Activated CD4-positive, alpha-beta T cell treated with anti-CD3 and anti-CD28 coated beads for 24 hours (primary cell): ENCODE measurements around the gene LMO2.

Source experiments
- DNase-seq, 2 donors: peaks; one replicate each; pipeline ENCODE4 v3.0.0-alpha.2; 2020; ENCODE audit warnings: low read depth in 2 of 2

The LMO2 gene

GRCh38 chr11:33913991-33914390, 22.1 kb upstream of the LMO2 start:
- no peak for DNase-seq

- DNase-seq: no peak
Observed at GRCh38 chr11:33912405-33913361, 20.8 kb upstream of the LMO2 start.

- no peak for DNase-seq
Observed at GRCh38 chr11:33910958-33911339, 19.1 kb upstream of the LMO2 start.

- DNase-seq: no peak
Observed at GRCh38 chr11:33910296-33910957, 18.6 kb upstream of the LMO2 start.

GRCh38 chr11:33909552-33909951, 17.7 kb upstream of the LMO2 start:
- DNase-seq: no peak

GRCh38 chr11:33909150-33909549, 17.3 kb upstream of the LMO2 start:
- no peak for DNase-seq

- DNase-seq: no peak
Observed at GRCh38 chr11:33907421-33907820, 15.5 kb upstream of the LMO2 start.

- no peak for DNase-seq
Observed at GRCh38 chr11:33906484-33907186, 14.8 kb upstream of the LMO2 start.

- no peak for DNase-seq
Observed at GRCh38 chr11:33904102-33904501, 12.2 kb upstream of the LMO2 start.

- DNase-seq: no peak
Observed at GRCh38 chr11:33900159-33900840, 8.4 kb upstream of the LMO2 start.

GRCh38 chr11:33899400-33900037, 7.6 kb upstream of the LMO2 start:
- no peak for DNase-seq

GRCh38 chr11:33898957-33899356, 7.1 kb upstream of the LMO2 start:
- DNase-seq: no peak

- no peak for DNase-seq
Observed at GRCh38 chr11:33897761-33898375, 6.0 kb upstream of the LMO2 start.

- no peak for DNase-seq
Observed at GRCh38 chr11:33896911-33897310, 5.0 kb upstream of the LMO2 start.

- no peak for DNase-seq
Observed at GRCh38 chr11:33895752-33896137, 3.9 kb upstream of the LMO2 start.

- DNase-seq: no peak
Observed at GRCh38 chr11:33894398-33894746, 2.5 kb upstream of the LMO2 start.

GRCh38 chr11:33893711-33894397, 2.0 kb upstream of the LMO2 start:
- peak; percentile 55 to 61 for DNase-seq

GRCh38 chr11:33892906-33893594, 1.2 kb upstream of the LMO2 start:
- DNase-seq: no peak

GRCh38 chr11:33889821-33890378, 2.0 kb downstream of the LMO2 start:
- DNase-seq: no peak

- no peak for DNase-seq
Observed at GRCh38 chr11:33889296-33889695, 2.6 kb downstream of the LMO2 start.
